Hematopoietic multipotent progenitor cell (in vitro differentiated cells): ENCODE results near the gene BEND5. TPM values are rescaled to one million over a fixed set of nuclear protein-coding genes. Genes with fewer than 3 reads are reported as not detected.
A peak's percentile ranks its signal among the peaks of the same experiment; 100 is the strongest.

Experiments
- DNase-seq, 3 donors: peaks; one replicate each; pipeline ENCODE4 v3.0.0-alpha.2; 2011 to 2015; ENCODE audit warnings: low read depth in 2 of 3, low spot score in 2 of 3
- total RNA-seq: library from RNA; depleted of rRNA; stranded (reverse); fragments of >200 nt; gene quantifications from one replicate; pipeline ENCODE4 v1.2.3, GENCODE V29; 2012

Gene BEND5
- total RNA-seq, 1 donor, result 9.2 TPM

GRCh38 chr1:48767975-48768510, 8.6 kb downstream of the BEND5 start:
- DNase-seq, result peak in 1 of 3 donors; percentile 53

- no peak for DNase-seq
Observed at GRCh38 chr1:48765335-48765734, 11.4 kb downstream of the BEND5 start.

- no peak for DNase-seq
Observed at GRCh38 chr1:48761986-48762385, 14.7 kb downstream of the BEND5 start.

GRCh38 chr1:48761411-48761810, 15.3 kb downstream of the BEND5 start:
- DNase-seq, result no peak

- no peak for DNase-seq
Observed at GRCh38 chr1:48760857-48761256, 15.8 kb downstream of the BEND5 start.

GRCh38 chr1:48758976-48759375, 17.7 kb downstream of the BEND5 start:
- DNase-seq, result no peak

- DNase-seq, result no peak
Observed at GRCh38 chr1:48757363-48757762, 19.3 kb downstream of the BEND5 start.

GRCh38 chr1:48756683-48757316, 19.9 kb downstream of the BEND5 start:
- no peak for DNase-seq

- no peak for DNase-seq
Observed at GRCh38 chr1:48753293-48753692, 23.4 kb downstream of the BEND5 start.

- peak in 1 of 3 donors; percentile 6 for DNase-seq
Observed at GRCh38 chr1:48750109-48750508, 26.6 kb downstream of the BEND5 start.

GRCh38 chr1:48749068-48749467, 27.6 kb downstream of the BEND5 start:
- no peak for DNase-seq

- no peak for DNase-seq
Observed at GRCh38 chr1:48746906-48747305, 29.8 kb downstream of the BEND5 start.

GRCh38 chr1:48744032-48744431, 32.7 kb downstream of the BEND5 start:
- DNase-seq, result no peak

GRCh38 chr1:48743480-48743879, 33.2 kb downstream of the BEND5 start:
- no peak for DNase-seq

GRCh38 chr1:48741380-48741779, 35.3 kb downstream of the BEND5 start:
- DNase-seq, result no peak

- DNase-seq, result no peak
Observed at GRCh38 chr1:48740621-48741020, 36.1 kb downstream of the BEND5 start.

GRCh38 chr1:48739091-48739490, 37.6 kb downstream of the BEND5 start:
- no peak for DNase-seq

- no peak for DNase-seq
Observed at GRCh38 chr1:48738356-48738755, 38.3 kb downstream of the BEND5 start.

- no peak for DNase-seq
Observed at GRCh38 chr1:48735796-48736195, 40.9 kb downstream of the BEND5 start.

GRCh38 chr1:48730164-48730910, 46.4 kb downstream of the BEND5 start:
- DNase-seq, result no peak

- DNase-seq, result no peak
Observed at GRCh38 chr1:48728584-48728983, 48.1 kb downstream of the BEND5 start.

GRCh38 chr1:48726557-48727215, 50.0 kb downstream of the BEND5 start:
- DNase-seq, result no peak
